Stimulated activated CD4-positive, alpha-beta T cell treated with anti-CD3 and anti-CD28 coated beads, TNF-alpha, amount 100 ng/mL, for 4 hours (primary cell): ENCODE results near the gene BRD3.
A peak's percentile ranks its signal among the peaks of the same experiment; 100 is the strongest.

Source experiments
- DNase-seq, 3 experiments: peaks; one replicate each; pipeline ENCODE4 v3.0.0-alpha.2; 2020; ENCODE audit warnings: low read depth in 3 of 3

BRD3 gene

DNA sequence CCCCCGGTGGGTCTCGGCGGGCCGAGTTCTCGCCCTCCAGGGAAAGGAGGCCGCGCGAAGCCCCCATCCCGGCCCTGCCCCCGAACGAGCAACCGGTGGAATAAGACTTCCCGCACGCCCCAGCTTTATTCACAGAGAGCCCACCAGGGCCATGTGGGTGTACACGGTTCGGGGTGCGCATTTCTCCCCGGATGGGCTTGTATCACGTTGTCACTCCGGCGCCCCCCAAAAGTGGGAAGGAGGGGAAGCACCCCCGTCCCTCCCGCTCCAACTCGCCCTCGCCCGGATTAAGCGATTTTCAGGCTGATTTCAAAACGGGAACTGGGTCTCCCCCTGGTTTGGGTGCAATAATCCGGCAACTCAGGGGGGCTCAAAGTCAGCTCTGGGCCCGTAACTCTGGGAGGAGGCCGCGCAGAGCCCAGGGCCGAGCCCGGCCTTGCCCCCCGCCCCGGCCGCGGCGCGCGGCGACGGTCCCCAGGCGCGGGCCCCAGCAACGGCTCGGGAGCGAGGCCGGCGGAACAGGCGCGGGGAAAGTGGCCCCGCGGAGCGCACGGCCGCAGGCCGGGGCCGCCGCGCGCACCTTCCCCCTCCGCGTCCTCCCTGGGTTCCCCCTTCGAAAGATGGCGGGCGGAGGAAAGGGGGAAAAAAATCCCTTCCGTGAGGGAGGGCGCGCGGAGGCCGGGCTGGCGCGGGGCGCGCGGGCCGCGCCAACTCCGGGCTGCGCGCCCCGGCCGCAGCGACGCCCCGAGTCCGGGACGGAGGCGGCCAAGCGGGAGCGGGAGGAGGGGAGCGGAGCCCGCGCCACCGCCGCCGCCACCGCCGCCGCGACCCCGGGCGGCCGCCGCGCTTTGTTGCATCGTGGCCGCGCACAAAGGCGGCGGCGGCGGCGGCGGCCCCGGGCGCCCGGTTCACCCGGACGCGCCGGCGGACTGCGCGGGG lies 644 bp downstream of the BRD3 start:
- DNase-seq, result peak in 2 of 3 experiments; percentile 13 to 38

DNA sequence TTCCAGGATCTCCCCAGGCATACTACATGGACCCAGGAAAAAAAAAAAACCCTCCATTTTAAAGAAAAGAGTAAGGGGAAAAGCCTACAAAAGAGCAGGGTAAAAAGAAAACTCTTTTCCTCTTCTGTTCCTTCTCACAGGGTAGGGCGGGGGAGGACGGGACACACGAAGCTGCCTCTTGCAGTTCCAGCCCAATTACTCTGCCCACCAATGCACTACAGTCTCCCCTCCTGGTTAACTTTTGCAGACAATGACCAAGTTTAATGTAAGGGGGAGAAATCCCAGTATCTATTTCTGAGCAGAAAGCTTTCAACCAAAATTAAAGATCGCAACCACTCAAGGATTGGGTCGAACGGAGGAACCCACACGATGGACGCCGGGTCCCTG lies 1.3 kb downstream of the BRD3 start:
- no peak for DNase-seq

- peak; percentile 28 to 39 (median 29) for DNase-seq
These were observed 2.0 kb downstream of the BRD3 start for GRCh38 chr9:134065612-134066419.

DNA sequence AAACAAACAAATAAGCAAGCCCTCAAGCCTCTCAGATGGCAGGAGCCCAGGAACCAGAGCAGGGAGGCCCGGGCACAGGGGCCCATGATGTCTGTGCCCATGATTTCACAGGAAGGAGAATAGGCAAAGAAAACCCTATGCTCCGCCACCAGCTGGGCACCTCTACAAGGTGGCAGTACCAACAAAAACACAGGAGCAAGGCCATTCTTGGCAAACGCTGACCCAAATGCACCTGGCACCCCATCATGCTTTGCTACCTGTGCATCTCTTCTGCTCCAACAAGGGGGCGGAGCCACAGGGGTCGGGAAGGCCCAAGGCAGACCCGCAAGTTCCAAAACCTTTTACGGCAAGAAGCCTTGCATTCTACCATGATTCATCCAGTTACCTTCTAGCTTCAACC lies 3.1 kb downstream of the BRD3 start:
- no peak for DNase-seq

GRCh38 chr9:134063571-134064450 lies 4.0 kb downstream of the BRD3 start:
- no peak for DNase-seq

- DNase-seq, result no peak
These were observed 4.7 kb downstream of the BRD3 start for GRCh38 chr9:134063088-134063570.

GRCh38 chr9:134062461-134063087 lies 5.3 kb downstream of the BRD3 start:
- DNase-seq, result no peak

DNA sequence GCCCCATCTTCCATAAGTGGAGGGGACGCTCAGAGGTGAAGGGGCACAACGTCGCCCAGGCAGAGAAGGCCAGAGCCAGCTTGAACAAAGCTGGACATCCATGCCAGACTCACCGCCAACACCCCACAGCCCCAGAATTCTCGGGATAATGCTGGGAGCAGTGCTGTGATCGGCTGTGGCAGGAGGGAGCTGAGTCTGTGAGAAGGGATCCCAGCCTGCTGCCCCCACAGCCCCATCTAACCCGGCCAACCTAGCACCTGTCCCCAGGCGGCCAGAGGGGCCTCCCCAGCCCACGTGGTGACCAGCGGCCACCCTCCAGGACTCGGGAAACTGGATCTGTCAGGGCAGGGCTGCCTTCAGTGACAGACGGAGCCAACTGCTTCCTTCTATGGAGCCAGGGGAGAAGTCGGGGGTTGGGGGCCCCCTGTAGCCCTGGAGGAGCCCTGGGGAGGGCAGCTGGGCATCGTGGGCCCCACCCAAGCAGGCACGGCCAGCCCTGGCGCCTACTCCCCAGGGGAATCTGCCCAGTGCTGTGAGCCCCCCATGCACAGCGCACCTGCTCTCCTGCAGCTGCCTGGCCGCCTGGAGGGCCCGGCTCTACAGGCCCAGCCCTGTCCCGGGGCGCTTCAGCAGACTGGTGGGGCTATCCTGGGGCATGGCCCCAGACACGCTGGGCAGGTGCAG lies 6.0 kb downstream of the BRD3 start:
- DNase-seq, result no peak

GRCh38 chr9:134061019-134061687 lies 6.7 kb downstream of the BRD3 start:
- no peak for DNase-seq

DNA sequence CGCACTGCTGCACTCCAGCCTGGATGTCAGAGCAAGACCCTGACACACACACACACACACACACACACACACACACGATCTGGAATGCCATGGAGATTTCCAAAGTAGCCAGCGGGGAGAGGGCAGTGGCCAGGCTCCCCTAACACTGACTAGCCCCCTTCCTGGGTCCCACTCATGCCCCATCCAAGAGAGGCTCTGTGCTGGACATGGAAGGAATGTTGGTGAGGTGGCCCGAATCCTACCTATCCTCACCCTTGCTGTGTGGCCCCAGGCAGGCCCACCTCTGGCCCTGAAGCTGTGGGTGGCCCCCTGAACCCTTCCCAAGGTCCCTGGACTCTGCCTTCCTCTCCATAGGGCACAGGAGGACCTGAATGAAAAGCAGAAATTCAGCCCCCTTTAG lies 7.3 kb downstream of the BRD3 start:
- no peak for DNase-seq

DNA sequence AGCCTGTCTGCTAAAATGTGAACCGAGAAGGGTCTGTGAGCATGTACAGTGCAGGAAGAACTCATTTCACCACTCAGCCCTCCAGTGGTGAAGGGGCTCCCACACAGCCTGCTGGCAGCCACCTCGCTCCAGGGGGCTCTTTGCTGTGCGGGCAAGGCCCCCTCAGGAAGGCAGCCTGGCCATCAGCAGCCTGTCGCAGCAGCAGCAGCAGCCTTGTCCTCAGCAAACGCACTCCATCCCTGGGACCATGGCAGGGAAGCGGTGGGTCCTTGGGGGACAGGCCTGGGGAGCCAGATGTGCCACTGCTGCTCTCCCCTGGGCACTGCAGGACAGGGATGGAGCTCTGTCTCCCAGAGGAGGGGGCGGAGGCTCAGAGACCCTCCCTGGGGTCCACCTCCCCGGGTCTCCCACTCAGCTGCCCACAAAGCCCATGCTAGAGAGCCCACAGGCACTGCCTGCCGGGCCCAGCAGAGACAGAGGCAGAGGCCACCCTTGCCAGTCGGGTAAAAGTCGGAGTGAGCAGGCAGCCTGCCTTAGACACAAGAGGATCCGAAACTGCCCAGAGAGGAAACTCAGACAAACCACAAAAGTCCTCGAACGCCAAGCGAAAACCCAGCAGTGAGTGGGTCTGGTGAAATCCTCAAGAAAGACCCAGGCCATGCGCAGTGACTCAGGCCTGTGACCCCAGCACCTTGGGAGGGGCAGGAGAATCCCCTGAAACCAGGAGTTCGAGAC lies 8.0 kb downstream of the BRD3 start:
- no peak for DNase-seq

DNA sequence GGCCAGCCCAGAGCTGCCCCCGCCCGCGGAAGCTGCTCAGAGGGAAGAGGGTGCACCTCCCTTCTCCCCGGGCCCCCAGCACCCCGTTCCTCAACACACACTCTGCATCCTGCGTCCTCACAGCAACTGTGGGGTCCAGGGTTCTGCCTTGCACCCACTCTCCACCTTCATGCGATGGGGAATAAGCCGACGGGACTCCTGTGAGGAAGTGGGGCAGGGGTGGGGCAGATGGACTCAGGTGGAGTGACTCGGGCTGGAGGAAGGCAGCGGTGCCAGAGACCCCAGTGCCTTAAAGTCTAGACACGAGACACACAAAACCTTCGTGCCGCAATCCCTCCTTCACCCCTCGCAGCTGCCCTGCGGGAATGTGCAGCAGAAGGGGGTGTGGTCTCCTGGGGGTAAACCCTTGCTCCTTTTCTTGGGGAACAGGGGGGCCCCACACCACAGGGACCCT lies 8.6 kb downstream of the BRD3 start:
- DNase-seq, result no peak

GRCh38 chr9:134058716-134059115 lies 9.1 kb downstream of the BRD3 start:
- no peak for DNase-seq

GRCh38 chr9:134057751-134058701 lies 9.8 kb downstream of the BRD3 start:
- DNase-seq, result no peak

DNA sequence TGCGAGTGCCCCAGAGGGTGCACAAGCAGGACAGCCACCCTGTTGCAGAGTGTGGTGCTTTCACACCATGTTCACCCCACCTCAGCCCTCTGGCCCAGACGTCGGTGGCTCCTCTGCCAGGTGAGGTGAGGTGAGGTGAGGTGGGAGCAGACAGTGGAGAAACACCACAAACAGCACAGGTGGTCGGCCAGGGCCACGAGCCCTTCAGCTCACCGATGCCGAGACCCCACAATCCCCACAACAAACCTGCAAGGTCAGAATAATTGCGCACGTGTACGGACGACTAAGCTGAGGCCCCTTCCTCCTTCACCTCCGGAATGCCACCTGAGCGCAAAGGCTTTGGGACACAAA lies 10.5 kb downstream of the BRD3 start:
- DNase-seq, result no peak

- no peak for DNase-seq
These were observed 11.1 kb downstream of the BRD3 start for GRCh38 chr9:134056483-134057306.

GRCh38 chr9:134055981-134056461 lies 11.8 kb downstream of the BRD3 start:
- DNase-seq, result no peak
